Thyroid gland (tissue), 4 donors: ENCODE measurements around the gene AZIN2. TPM values are rescaled to one million over a fixed set of nuclear protein-coding genes. Genes with fewer than 3 reads are reported as not detected.

Source experiments
- DNase-seq, 2 donors: peaks; one replicate each; pipeline ENCODE4 v3.0.0-alpha.2; 2019
- H3K27ac ChIP-seq, 3 donors: fragments of 200-600 bp; sonication (generic); 1 replicate in 2 of 3; 2 replicates in 1 of 3; pipeline ENCODE4 v1.5.1; 2016 to 2019; ENCODE audit warnings: mild to moderate bottlenecking in 1 of 3, moderate library complexity in 1 of 3
- H3K27me3 ChIP-seq: fragments of 200-600 bp; sonication (generic); one replicate; pipeline ENCODE4 v1.5.1; 2019
- H3K36me3 ChIP-seq, 2 donors: fragments of 200-600 bp; sonication (generic); one replicate each; pipeline ENCODE4 v1.5.1; 2016 to 2019
- H3K4me1 ChIP-seq, 2 donors: fragments of 200-600 bp; sonication (generic); one replicate each; pipeline ENCODE4 v1.5.1; 2017 to 2019
- H3K4me3 ChIP-seq, 3 donors: fragments of 200-600 bp; sonication (generic); replicated peaks in 1 of 3; 1 replicate in 2 of 3; 2 replicates in 1 of 3; pipeline ENCODE4 v1.5.1; 2016; ENCODE audit warnings: mild to moderate bottlenecking in 1 of 3
- H3K9me3 ChIP-seq: fragments of 200-600 bp; sonication (generic); one replicate; pipeline ENCODE4 v1.5.1; 2017
- CTCF ChIP-seq, 6 experiments: fragments of 200-600 bp in 3 of 6; fragments of 450-650 bp in 3 of 6; sonication (generic) in 3 of 6; IDR thresholded peaks; one replicate each; pipeline ENCODE4 v1.5.1; 2016 to 2019; ENCODE audit warnings: antibody characterized with exemption in 6 of 6, mild to moderate bottlenecking in 2 of 6, inconsistent platforms in 1 of 6, moderate library complexity in 1 of 6
- POLR2A ChIP-seq, 2 donors: fragments of 450-650 bp; IDR thresholded peaks; one replicate each; pipeline ENCODE4 v1.6.1; 2017; ENCODE audit warnings: antibody characterized with exemption in 2 of 2, mild to moderate bottlenecking in 2 of 2, moderate library complexity in 1 of 2
- WGBS, 2 donors: methylation state at CpG; one replicate each; pipeline ENCODE4 v1.1.5; 2017; 5-methylcytosine and 5-hydroxymethylcytosine counted together
- intact Hi-C: fragments of 100-400 bp; cut with DNase I; formaldehyde crosslinking; loops from one replicate; pipeline ENCODE4 v1.15.1; 2023
- total RNA-seq, 4 donors: library from RNA; depleted of rRNA; stranded (reverse); fragments of >200 nt; gene quantifications; one replicate each; pipeline ENCODE4 v1.2.3, GENCODE V29; 2016

The AZIN2 gene
- total RNA-seq, 4 donors from 2014 or later = 4.9 to 13.6 (median 5.3) TPM

GRCh38 chr1:33152685-33153432 is 71.9 kb downstream of the AZIN2 start:
- H3K27ac ChIP-seq = peak overlapping the region in 2 of 3 donors; percentile 17 to 24
- no peak overlapping the region for H3K4me3 ChIP-seq
- H3K9me3 ChIP-seq = no peaks in the 10 kb centered on the region
- H3K27me3 ChIP-seq = no peaks in the 10 kb centered on the region
- TF ChIP-seq CTCF (IDR thresholded peaks at IDR 0.05) (no peak), POLR2A (IDR thresholded peaks at IDR 0.05) (no peak)
- peaks cover 0 to under 1% of the 10 kb centered on the region in 2 donors for H3K36me3 ChIP-seq
- H3K4me1 ChIP-seq = peaks cover 4 to 13% of the 10 kb centered on the region in 2 donors
- intact Hi-C loops = no loop called here
- peak; percentile 23 to 36 for DNase-seq
- WGBS, 2 donors = 69 to 80% methylated on average over 2 of the region's 2 CpGs

- 87 to 90% methylated on average over 2 of the region's 2 CpGs for WGBS, 2 donors
- TF ChIP-seq CTCF (IDR thresholded peaks at IDR 0.05) (no peak), POLR2A (IDR thresholded peaks at IDR 0.05) (no peak)
- intact Hi-C loops = no loop called here
- H3K36me3 ChIP-seq = peaks cover 0 to 5% of the 10 kb centered on the region in 2 donors
- peaks cover 4 to 13% of the 10 kb centered on the region in 2 donors for H3K4me1 ChIP-seq
- DNase-seq = no peak
- no peaks in the 10 kb centered on the region for H3K27me3 ChIP-seq
- H3K4me3 ChIP-seq = no peak overlapping the region
- H3K27ac ChIP-seq = peak overlapping the region in 1 of 3 donors; percentile 24
- no peaks in the 10 kb centered on the region for H3K9me3 ChIP-seq
These were observed 72.7 kb downstream of the AZIN2 start for GRCh38 chr1:33153650-33154049.

GRCh38 chr1:33155877-33156538 is 75.1 kb downstream of the AZIN2 start:
- intact Hi-C loops = no loop called here
- TF ChIP-seq POLR2A (IDR thresholded peaks at IDR 0.05) (no peak), CTCF (IDR thresholded peaks at IDR 0.05) (no peak)
- peaks cover 0 to 11% of the 10 kb centered on the region in 2 donors for H3K36me3 ChIP-seq
- H3K9me3 ChIP-seq = no peaks in the 10 kb centered on the region
- H3K4me1 ChIP-seq = peaks cover 4 to 16% of the 10 kb centered on the region in 2 donors
- no peaks in the 10 kb centered on the region for H3K27me3 ChIP-seq
- DNase-seq = peak; percentile 18 to 22
- WGBS, 2 donors = 62 to 72% methylated on average over 4 of the region's 4 CpGs
- H3K4me3 ChIP-seq = no peak overlapping the region
- no peak overlapping the region for H3K27ac ChIP-seq

- WGBS, 2 donors = 98% methylated on average over 4 of the region's 4 CpGs
- intact Hi-C loops = no loop called here
These were observed 76.2 kb downstream of the AZIN2 start for GRCh38 chr1:33157131-33157530.

More at GRCh38 chr1:33157131-33157530, 76.2 kb downstream of the AZIN2 start:
- H3K9me3 ChIP-seq = no peaks in the 10 kb centered on the region
- H3K4me1 ChIP-seq = peaks cover 4 to 20% of the 10 kb centered on the region in 2 donors
- no peak for TF ChIP-seq POLR2A (IDR thresholded peaks at IDR 0.05)
- TF ChIP-seq CTCF (IDR thresholded peaks at IDR 0.05) = no peak
- peaks cover 0 to 11% of the 10 kb centered on the region in 2 donors for H3K36me3 ChIP-seq
- H3K4me3 ChIP-seq = no peak overlapping the region
- H3K27me3 ChIP-seq = no peaks in the 10 kb centered on the region
- H3K27ac ChIP-seq = no peak overlapping the region
- DNase-seq = no peak
